Neural cell (in vitro differentiated cells): Measurements from ENCODE around the gene RINT1. TPM values are rescaled to one million over a fixed set of nuclear protein-coding genes. Genes with fewer than 3 reads are reported as not detected.

Experiments
- H2AFZ ChIP-seq: fragments of 200-600, 300-800 bp; sonication (generic), shearing (Covaris generic); 2 replicates; pipeline ENCODE4 v1.6.0; 2014; ENCODE audit warnings: low read depth, mild to moderate bottlenecking, antibody characterized with exemption, low read length, moderate library complexity
- H3F3A ChIP-seq: fragments of 200-600 bp; shearing (Covaris generic); 2 replicates; pipeline ENCODE4 v1.6.1; 2016; ENCODE audit warnings: mild to moderate bottlenecking, moderate library complexity, mixed read lengths, antibody characterized with exemption, low read length; ENCODE audit not compliant: insufficient read depth, poor library complexity, severe bottlenecking
- H3K27ac ChIP-seq: fragments of 200-600, 300-800 bp; sonication (generic), shearing (Covaris generic); 2 replicates; pipeline ENCODE4 v1.5.1; 2014; ENCODE audit warnings: mild to moderate bottlenecking, low read length, moderate library complexity
- H3K27me3 ChIP-seq: fragments of 300-800, 200-600 bp; sonication (generic), shearing (Covaris generic); 2 replicates; pipeline ENCODE4 v1.6.0; 2014; ENCODE audit warnings: mild to moderate bottlenecking, low read depth, low read length, moderate library complexity; ENCODE audit not compliant: insufficient read depth
- H3K36me3 ChIP-seq: fragments of 300-800, 200-600 bp; sonication (generic), shearing (Covaris generic); 2 replicates; pipeline ENCODE4 v1.5.1; 2014; ENCODE audit warnings: mild to moderate bottlenecking, antibody characterized with exemption, low read length, moderate library complexity; ENCODE audit not compliant: insufficient read depth
- H3K4me2 ChIP-seq: fragments of 300-800, 200-600 bp; sonication (generic), shearing (Covaris generic); 2 replicates; pipeline ENCODE4 v1.6.0; 2014; ENCODE audit warnings: mild to moderate bottlenecking, low read length
- H3K4me3 ChIP-seq: fragments of 300-800, 200-600 bp; sonication (generic), shearing (Covaris generic); 2 replicates; pipeline ENCODE4 v1.5.1; 2014; ENCODE audit warnings: mild to moderate bottlenecking, low read length, moderate library complexity
- H3K79me2 ChIP-seq: fragments of 200-600 bp; shearing (Covaris generic); replicated peaks from 2 replicates; pipeline ENCODE4 v1.6.0; 2014; ENCODE audit warnings: mild to moderate bottlenecking, low read length, moderate library complexity; ENCODE audit not compliant: insufficient read depth
- H3K9ac ChIP-seq: fragments of 300-800, 200-600 bp; sonication (generic), shearing (Covaris generic); 2 replicates; pipeline ENCODE4 v1.6.1; 2016; ENCODE audit warnings: mild to moderate bottlenecking, low read length, mixed read lengths
- H3K9me2 ChIP-seq: fragments of 200-600 bp; shearing (Covaris generic); 2 replicates; pipeline ENCODE4 v1.6.1; 2016; ENCODE audit warnings: mild to moderate bottlenecking, low read length, mixed read lengths; ENCODE audit not compliant: insufficient read depth
- H3K9me3 ChIP-seq: fragments of 200-600, 300-800 bp; sonication (generic), shearing (Covaris generic); 2 replicates; pipeline ENCODE4 v1.6.1; 2016; ENCODE audit warnings: mild to moderate bottlenecking, mixed run types, low read length, moderate library complexity, mixed read lengths
- H4K20me1 ChIP-seq: fragments of 200-600 bp; shearing (Covaris generic); 2 replicates; pipeline ENCODE4 v1.6.1; 2016; ENCODE audit warnings: mild to moderate bottlenecking, mixed run types; ENCODE audit not compliant: insufficient read depth
- CTCF ChIP-seq: fragments of 450-650 bp; IDR thresholded peaks from 2 replicates; pipeline ENCODE4 v1.5.1; 2014; ENCODE audit warnings: antibody characterized with exemption, mild to moderate bottlenecking, moderate library complexity; ENCODE audit not compliant: poor library complexity, severe bottlenecking
- EP300 ChIP-seq: fragments of 450-650 bp; conservative IDR thresholded peaks from 2 replicates; pipeline ENCODE4 v1.6.1; 2014; ENCODE audit warnings: antibody characterized with exemption, mild to moderate bottlenecking, moderate library complexity; ENCODE audit not compliant: poor library complexity, severe bottlenecking
- EZH2 ChIP-seq: fragments of 200-600, 300-800 bp; shearing (Covaris generic), sonication (generic); IDR thresholded peaks from 2 replicates; pipeline ENCODE4 v1.6.1; 2014; ENCODE audit warnings: antibody characterized with exemption, low read length, borderline replicate concordance, mild to moderate bottlenecking; ENCODE audit not compliant: insufficient read depth, poor library complexity, severe bottlenecking
- MXI1 ChIP-seq: fragments of 450-650 bp; conservative IDR thresholded peaks from 2 replicates; pipeline ENCODE4 v1.6.1; 2014; ENCODE audit warnings: antibody characterized with exemption, mild to moderate bottlenecking; ENCODE audit not compliant: poor library complexity, severe bottlenecking
- POLR2AphosphoS5 ChIP-seq: IDR thresholded peaks from 2 replicates; pipeline ENCODE4 v1.6.1; 2012
- RAD21 ChIP-seq: fragments of 450-650 bp; conservative IDR thresholded peaks from 2 replicates; pipeline ENCODE4 v1.6.1; 2014; ENCODE audit warnings: antibody characterized with exemption, mild to moderate bottlenecking, moderate library complexity
- REST ChIP-seq: IDR thresholded peaks from 2 replicates; pipeline ENCODE4 v1.6.1; 2012; ENCODE audit warnings: borderline replicate concordance
- SMC3 ChIP-seq: fragments of 450-650 bp; conservative IDR thresholded peaks from 2 replicates; pipeline ENCODE4 v1.6.1; 2014; ENCODE audit warnings: antibody characterized with exemption, mild to moderate bottlenecking, moderate library complexity; ENCODE audit not compliant: poor library complexity
- TAF1 ChIP-seq: IDR thresholded peaks from 2 replicates; pipeline ENCODE4 v1.6.1; 2012; ENCODE audit warnings: low read depth
- polyA plus RNA-seq: library from polyadenylated mRNA; depleted of rRNA; stranded (reverse); fragments of >200 nt; gene quantifications from 2 replicates; pipeline ENCODE4 v1.2.3, GENCODE V29; 2014

The RINT1 gene
- polyA plus RNA-seq, 1 donor from 2014 or later: 8.6 TPM

GRCh38 chr7:105559926-105560325 is 27.9 kb downstream of the RINT1 start:
- H3K9me3 ChIP-seq: no peaks in the 10 kb centered on the region
- H3K4me2 ChIP-seq: no peak overlapping the region
- H3K36me3 ChIP-seq: no peaks in the 10 kb centered on the region
- no peak overlapping the region for H2AFZ ChIP-seq
- no peak overlapping the region for H3K9ac ChIP-seq
- no peaks in the 10 kb centered on the region for H3K9me2 ChIP-seq
- H3K79me2 ChIP-seq: no peaks in the 10 kb centered on the region
- H3K27me3 ChIP-seq: no peaks in the 10 kb centered on the region
- no peaks in the 10 kb centered on the region for H4K20me1 ChIP-seq
- H3K27ac ChIP-seq: no peak overlapping the region
- H3K4me3 ChIP-seq: no peak overlapping the region
- H3F3A ChIP-seq: no peaks in the 10 kb centered on the region
- TF ChIP-seq POLR2AphosphoS5 (no peak), TAF1 (no peak), REST (no peak), EP300 (no peak), EZH2 (no peak), RAD21 (no peak), MXI1 (no peak)

- Histone ChIP-seq H3K27ac (no peak overlapping the region), H3K9me3 (no peaks in the 10 kb centered on the region), H2AFZ (no peak overlapping the region), H3F3A (no peaks in the 10 kb centered on the region), H3K4me3 (no peak overlapping the region), H3K4me2 (no peak overlapping the region), H3K36me3 (no peaks in the 10 kb centered on the region), H3K9me2 (no peaks in the 10 kb centered on the region), H3K27me3 (no peaks in the 10 kb centered on the region), H3K9ac (no peak overlapping the region), H4K20me1 (no peaks in the 10 kb centered on the region), H3K79me2 (no peaks in the 10 kb centered on the region)
- no peak for TF ChIP-seq CTCF
- TF ChIP-seq EP300: no peak
- TF ChIP-seq MXI1: no peak
- no peak for TF ChIP-seq TAF1
- no peak for TF ChIP-seq RAD21
- no peak for TF ChIP-seq REST
- TF ChIP-seq SMC3: no peak
- no peak for TF ChIP-seq POLR2AphosphoS5
- TF ChIP-seq EZH2: no peak
Observed at GRCh38 chr7:105565190-105565589, 33.2 kb downstream of the RINT1 start.
